ENCODE measurements around the gene HCFC1. TPM values are rescaled to one million over a fixed set of nuclear protein-coding genes. Genes with fewer than 3 reads are reported as not detected.

HCFC1 gene
- total and polyA plus RNA-seq, 11 donors: 11.8 to 72.6 (median 33.8) TPM

DNA sequence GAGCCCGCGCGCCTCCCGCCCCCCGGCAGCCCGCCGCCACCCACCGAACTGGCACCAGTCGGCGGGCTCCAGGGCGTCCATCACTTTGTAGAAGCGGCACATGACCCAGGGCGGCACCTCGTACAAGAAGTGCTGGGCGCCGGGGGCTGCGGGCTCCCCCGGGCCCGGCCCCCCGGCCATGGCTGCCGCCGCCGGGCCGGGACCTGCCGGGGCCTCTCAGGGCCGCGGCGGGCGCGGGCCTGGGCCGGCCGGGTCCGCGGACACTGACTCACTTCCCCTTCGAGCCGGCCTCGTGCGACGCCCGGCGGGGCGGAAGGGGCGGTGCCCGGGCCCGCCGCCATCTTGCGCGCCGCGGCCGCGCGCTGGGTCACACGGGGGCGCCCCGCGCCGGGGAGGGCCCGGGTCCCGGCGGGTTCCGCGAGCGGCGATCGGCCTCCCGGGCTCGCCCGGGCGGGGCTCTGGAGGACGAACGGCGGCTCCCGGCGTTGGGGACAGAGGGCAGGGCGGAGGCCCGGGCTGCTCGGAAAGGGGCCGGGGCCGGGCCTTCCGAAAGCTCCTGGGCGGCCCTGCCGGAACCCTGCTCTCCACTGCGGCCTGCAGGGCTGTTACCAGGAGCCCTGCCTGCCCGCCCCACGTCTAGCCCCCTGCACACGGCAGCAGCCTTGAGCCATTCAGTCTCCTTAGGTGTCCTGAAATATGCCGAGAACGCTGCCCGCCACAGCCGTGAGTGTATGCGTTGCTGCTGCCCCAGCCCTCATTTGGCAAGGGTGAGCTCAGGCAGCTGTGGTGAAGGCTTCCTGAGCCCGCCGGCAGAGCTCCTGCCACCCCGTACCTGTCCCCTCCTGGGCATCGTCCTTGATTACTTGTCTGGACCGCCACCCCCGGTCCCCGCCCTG is 48.3 kb upstream of the HCFC1 start, which contains the start of gene IRAK1:
TSS of gene IRAK1 (minus strand) at position 270 of the 896 bp plus-strand sequence. CDS start at position 180, 90 bp downstream.
- ATAC-seq (peak in 3 of 4 donors; percentile 83 to 87 (median 85)), DNase-seq (peak; percentile 41 to 84 (median 66))
- Histone ChIP-seq H3K4me1 (peaks cover 0 to 25% (median 6%) of the 10 kb centered on the region in 12 donors), H3K27me3 (peaks cover 0 to 34% (median 0%) of the 10 kb centered on the region in 9 donors), H3K27ac (peak within 1 kb of the TSS; percentile 57 to 92 (median 88)), H3K36me3 (peaks cover 0 to 34% (median 3%) of the 10 kb centered on the region in 9 donors), H3K4me3 (peak within 1 kb of the TSS; percentile 42 to 76 (median 62)), H3K9me3 (no peaks in the 10 kb centered on the region)
- TF ChIP-seq, protein P1, sequence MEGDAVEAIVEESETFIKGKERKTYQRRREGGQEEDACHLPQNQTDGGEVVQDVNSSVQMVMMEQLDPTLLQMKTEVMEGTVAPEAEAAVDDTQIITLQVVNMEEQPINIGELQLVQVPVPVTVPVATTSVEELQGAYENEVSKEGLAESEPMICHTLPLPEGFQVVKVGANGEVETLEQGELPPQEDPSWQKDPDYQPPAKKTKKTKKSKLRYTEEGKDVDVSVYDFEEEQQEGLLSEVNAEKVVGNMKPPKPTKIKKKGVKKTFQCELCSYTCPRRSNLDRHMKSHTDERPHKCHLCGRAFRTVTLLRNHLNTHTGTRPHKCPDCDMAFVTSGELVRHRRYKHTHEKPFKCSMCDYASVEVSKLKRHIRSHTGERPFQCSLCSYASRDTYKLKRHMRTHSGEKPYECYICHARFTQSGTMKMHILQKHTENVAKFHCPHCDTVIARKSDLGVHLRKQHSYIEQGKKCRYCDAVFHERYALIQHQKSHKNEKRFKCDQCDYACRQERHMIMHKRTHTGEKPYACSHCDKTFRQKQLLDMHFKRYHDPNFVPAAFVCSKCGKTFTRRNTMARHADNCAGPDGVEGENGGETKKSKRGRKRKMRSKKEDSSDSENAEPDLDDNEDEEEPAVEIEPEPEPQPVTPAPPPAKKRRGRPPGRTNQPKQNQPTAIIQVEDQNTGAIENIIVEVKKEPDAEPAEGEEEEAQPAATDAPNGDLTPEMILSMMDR (IDR thresholded peaks at IDR 0.05): peak in 2 of 12 donors; percentile 6 to 10
- TF ChIP-seq POLR2A (IDR thresholded peaks at IDR 0.05): no peak
- WGBS, 4 donors: 1 to 62% (median 21%) methylated on average over 7 to 99 of the region's 99 CpGs
- intact Hi-C loops (cut with DNase I): loop anchor here in 4 of 10 donors (2.0 to 10.0 kb wide), 5 partner anchors 27 to 75 kb away; partner anchors contain the start of genes HCFC1 (in 1 of the 4), MECP2 (in 1 of the 4) and TMEM187 (in 1 of the 4)

- H3K4me3 ChIP-seq: peak overlapping the region; percentile 37 to 69 (median 56)
- no peak for TF ChIP-seq POLR2A (IDR thresholded peaks at IDR 0.05)
- TF ChIP-seq, protein P1 (IDR thresholded peaks at IDR 0.05): no peak
- no peaks in the 10 kb centered on the region for H3K9me3 ChIP-seq
- no peak for ATAC-seq
- H3K36me3 ChIP-seq: peaks cover 0 to 36% (median 3%) of the 10 kb centered on the region in 9 donors
- peak in 1 of 5 donors; percentile 31 for DNase-seq
- peaks cover 0 to 25% (median 6%) of the 10 kb centered on the region in 12 donors for H3K4me1 ChIP-seq
- peak overlapping the region; percentile 57 to 88 (median 81) for H3K27ac ChIP-seq
- intact Hi-C loops (cut with DNase I): loop anchor here in 2 of 10 donors (5.0 kb wide), 2 partner anchors 33 to 38 kb away; no protein-coding TSS in a partner anchor
- peaks cover 0 to 33% (median 0%) of the 10 kb centered on the region in 9 donors for H3K27me3 ChIP-seq
- WGBS, 4 donors: 4 to 30% (median 8%) methylated on average over 21 to 45 of the region's 45 CpGs
Measured at GRCh38 chrX:154019061-154019621, 47.5 kb upstream of the HCFC1 start.

GRCh38 chrX:154018518-154019060 is 47.0 kb upstream of the HCFC1 start:
- TF ChIP-seq, protein P1 (IDR thresholded peaks at IDR 0.05): no peak
- no peak for TF ChIP-seq POLR2A (IDR thresholded peaks at IDR 0.05)
- intact Hi-C loops (cut with DNase I): loop anchor here in 2 of 10 donors (5.0 kb wide), 2 partner anchors 34 to 39 kb away; no protein-coding TSS in a partner anchor
- H3K9me3 ChIP-seq: no peaks in the 10 kb centered on the region
- H3K36me3 ChIP-seq: peaks cover 0 to 36% (median 3%) of the 10 kb centered on the region in 9 donors
- peak overlapping the region in 11 of 12 donors; percentile 42 to 69 (median 59) for H3K4me3 ChIP-seq
- 79 to 86% (median 82%) methylated on average over 12 to 15 of the region's 15 CpGs for WGBS, 4 donors
- peaks cover 0 to 34% (median 0%) of the 10 kb centered on the region in 9 donors for H3K27me3 ChIP-seq
- peaks cover 0 to 25% (median 7%) of the 10 kb centered on the region in 12 donors for H3K4me1 ChIP-seq
- peak overlapping the region in 9 of 12 donors; percentile 72 to 88 (median 81) for H3K27ac ChIP-seq
- ATAC-seq (no peak), DNase-seq (no peak)
